ENCODE results near the gene DVL1. TPM values are rescaled to one million over a fixed set of nuclear protein-coding genes. Genes with fewer than 3 reads are reported as not detected.

The DVL1 gene
- total RNA-seq, 1 experiment from 2014 or later: 91.4 TPM

DNA sequence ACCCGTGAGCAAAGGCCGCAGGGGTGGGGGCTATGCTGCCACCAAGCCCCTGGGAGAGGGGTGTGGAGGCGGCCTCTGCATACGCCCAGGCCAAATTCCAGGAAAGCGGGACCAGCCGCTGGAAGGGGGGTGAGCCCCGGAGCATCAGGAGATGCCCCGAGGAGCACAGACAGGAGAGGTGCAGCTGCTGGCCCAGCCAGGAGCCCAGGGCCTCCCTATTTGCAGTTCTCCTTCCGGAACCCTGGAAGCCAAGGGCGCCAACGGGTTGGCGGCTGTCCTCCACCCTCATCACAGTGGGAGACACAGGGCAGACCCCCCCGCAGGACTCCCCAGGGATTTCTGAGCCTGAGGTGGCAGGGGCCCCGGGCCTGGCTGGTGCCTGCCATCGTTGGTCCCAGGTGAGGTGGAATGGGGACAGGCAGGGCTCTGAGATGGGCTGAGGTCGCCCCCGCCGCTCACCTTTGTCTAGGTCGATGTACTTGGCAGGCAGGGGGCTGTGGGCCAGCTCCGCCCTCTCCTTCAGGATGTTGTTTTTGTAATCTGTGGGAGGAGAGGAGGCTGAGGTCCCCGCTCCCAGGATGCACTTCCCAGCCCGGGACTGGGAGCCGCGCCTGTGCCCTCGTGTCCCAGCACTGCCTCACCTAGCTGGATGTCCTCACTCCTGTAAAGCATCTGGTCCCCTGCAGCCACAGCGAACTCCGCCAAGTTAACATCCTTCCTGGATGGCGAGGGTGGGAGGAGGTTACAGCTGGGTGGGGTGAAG lies 4.4 kb upstream of the DVL1 start (continued):
- TF ChIP-seq, protein P1, sequence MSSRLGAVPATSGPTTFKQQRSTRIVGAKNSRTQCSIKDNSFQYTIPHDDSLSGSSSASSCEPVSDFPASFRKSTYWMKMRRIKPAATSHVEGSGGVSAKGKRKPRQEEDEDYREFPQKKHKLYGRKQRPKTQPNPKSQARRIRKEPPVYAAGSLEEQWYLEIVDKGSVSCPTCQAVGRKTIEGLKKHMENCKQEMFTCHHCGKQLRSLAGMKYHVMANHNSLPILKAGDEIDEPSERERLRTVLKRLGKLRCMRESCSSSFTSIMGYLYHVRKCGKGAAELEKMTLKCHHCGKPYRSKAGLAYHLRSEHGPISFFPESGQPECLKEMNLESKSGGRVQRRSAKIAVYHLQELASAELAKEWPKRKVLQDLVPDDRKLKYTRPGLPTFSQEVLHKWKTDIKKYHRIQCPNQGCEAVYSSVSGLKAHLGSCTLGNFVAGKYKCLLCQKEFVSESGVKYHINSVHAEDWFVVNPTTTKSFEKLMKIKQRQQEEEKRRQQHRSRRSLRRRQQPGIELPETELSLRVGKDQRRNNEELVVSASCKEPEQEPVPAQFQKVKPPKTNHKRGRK (CRISPR knock-in tag; IDR thresholded peaks at IDR 0.05; ENCODE audit: borderline replicate concordance): no peak
- TF ChIP-seq KAT7 (CRISPR knock-in tag; IDR thresholded peaks at IDR 0.05; ENCODE audit: borderline replicate concordance) (no peak), TEAD4 (CRISPR knock-in tag; IDR thresholded peaks at IDR 0.05) (no peak), FOXJ3 (CRISPR knock-in tag; IDR thresholded peaks at IDR 0.05; ENCODE audit: borderline replicate concordance) (no peak), ZNF232 (CRISPR knock-in tag; IDR thresholded peaks at IDR 0.05) (no peak), GRHL2 (CRISPR knock-in tag; IDR thresholded peaks at IDR 0.05; ENCODE audit: insufficient replicate concordance, severe bottlenecking) (no peak), ZNF138 (CRISPR knock-in tag; conservative IDR thresholded peaks at IDR 0.05) (no peak), SMAD3 (CRISPR knock-in tag; IDR thresholded peaks at IDR 0.05; ENCODE audit: borderline replicate concordance) (no peak), NR1H2 (CRISPR knock-in tag; IDR thresholded peaks at IDR 0.05) (no peak), FOXP1 (CRISPR knock-in tag; IDR thresholded peaks at IDR 0.05; ENCODE audit: borderline replicate concordance) (0 out of 2 replicates have a peak, but pooled peaks have one; percentile 53), ZNF317 (CRISPR knock-in tag; IDR thresholded peaks at IDR 0.05; ENCODE audit: borderline replicate concordance, low read depth) (no peak), TEAD1 (CRISPR knock-in tag; IDR thresholded peaks at IDR 0.05) (peak; percentile 73; the same call in 1 of the 2 replicates), RELA (CRISPR knock-in tag; IDR thresholded peaks at IDR 0.05; ENCODE audit: borderline replicate concordance) (no peak), NR3C1 (CRISPR knock-in tag; conservative IDR thresholded peaks at IDR 0.05; ENCODE audit: low read depth) (no peak), ZNF423 (CRISPR knock-in tag; IDR thresholded peaks at IDR 0.05) (peak; percentile 67), ELF4 (CRISPR knock-in tag; IDR thresholded peaks at IDR 0.05; ENCODE audit: low read depth) (no peak), CBFB (CRISPR knock-in tag; IDR thresholded peaks at IDR 0.05; ENCODE audit: low read depth) (no peak), MXD4 (CRISPR knock-in tag; IDR thresholded peaks at IDR 0.05; ENCODE audit: borderline replicate concordance) (no peak)
- TF ChIP-seq, protein P2, sequence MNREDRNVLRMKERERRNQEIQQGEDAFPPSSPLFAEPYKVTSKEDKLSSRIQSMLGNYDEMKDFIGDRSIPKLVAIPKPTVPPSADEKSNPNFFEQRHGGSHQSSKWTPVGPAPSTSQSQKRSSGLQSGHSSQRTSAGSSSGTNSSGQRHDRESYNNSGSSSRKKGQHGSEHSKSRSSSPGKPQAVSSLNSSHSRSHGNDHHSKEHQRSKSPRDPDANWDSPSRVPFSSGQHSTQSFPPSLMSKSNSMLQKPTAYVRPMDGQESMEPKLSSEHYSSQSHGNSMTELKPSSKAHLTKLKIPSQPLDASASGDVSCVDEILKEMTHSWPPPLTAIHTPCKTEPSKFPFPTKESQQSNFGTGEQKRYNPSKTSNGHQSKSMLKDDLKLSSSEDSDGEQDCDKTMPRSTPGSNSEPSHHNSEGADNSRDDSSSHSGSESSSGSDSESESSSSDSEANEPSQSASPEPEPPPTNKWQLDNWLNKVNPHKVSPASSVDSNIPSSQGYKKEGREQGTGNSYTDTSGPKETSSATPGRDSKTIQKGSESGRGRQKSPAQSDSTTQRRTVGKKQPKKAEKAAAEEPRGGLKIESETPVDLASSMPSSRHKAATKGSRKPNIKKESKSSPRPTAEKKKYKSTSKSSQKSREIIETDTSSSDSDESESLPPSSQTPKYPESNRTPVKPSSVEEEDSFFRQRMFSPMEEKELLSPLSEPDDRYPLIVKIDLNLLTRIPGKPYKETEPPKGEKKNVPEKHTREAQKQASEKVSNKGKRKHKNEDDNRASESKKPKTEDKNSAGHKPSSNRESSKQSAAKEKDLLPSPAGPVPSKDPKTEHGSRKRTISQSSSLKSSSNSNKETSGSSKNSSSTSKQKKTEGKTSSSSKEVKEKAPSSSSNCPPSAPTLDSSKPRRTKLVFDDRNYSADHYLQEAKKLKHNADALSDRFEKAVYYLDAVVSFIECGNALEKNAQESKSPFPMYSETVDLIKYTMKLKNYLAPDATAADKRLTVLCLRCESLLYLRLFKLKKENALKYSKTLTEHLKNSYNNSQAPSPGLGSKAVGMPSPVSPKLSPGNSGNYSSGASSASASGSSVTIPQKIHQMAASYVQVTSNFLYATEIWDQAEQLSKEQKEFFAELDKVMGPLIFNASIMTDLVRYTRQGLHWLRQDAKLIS (CRISPR knock-in tag; IDR thresholded peaks at IDR 0.05; ENCODE audit: borderline replicate concordance): no peak
- TF ChIP-seq, protein P3, sequence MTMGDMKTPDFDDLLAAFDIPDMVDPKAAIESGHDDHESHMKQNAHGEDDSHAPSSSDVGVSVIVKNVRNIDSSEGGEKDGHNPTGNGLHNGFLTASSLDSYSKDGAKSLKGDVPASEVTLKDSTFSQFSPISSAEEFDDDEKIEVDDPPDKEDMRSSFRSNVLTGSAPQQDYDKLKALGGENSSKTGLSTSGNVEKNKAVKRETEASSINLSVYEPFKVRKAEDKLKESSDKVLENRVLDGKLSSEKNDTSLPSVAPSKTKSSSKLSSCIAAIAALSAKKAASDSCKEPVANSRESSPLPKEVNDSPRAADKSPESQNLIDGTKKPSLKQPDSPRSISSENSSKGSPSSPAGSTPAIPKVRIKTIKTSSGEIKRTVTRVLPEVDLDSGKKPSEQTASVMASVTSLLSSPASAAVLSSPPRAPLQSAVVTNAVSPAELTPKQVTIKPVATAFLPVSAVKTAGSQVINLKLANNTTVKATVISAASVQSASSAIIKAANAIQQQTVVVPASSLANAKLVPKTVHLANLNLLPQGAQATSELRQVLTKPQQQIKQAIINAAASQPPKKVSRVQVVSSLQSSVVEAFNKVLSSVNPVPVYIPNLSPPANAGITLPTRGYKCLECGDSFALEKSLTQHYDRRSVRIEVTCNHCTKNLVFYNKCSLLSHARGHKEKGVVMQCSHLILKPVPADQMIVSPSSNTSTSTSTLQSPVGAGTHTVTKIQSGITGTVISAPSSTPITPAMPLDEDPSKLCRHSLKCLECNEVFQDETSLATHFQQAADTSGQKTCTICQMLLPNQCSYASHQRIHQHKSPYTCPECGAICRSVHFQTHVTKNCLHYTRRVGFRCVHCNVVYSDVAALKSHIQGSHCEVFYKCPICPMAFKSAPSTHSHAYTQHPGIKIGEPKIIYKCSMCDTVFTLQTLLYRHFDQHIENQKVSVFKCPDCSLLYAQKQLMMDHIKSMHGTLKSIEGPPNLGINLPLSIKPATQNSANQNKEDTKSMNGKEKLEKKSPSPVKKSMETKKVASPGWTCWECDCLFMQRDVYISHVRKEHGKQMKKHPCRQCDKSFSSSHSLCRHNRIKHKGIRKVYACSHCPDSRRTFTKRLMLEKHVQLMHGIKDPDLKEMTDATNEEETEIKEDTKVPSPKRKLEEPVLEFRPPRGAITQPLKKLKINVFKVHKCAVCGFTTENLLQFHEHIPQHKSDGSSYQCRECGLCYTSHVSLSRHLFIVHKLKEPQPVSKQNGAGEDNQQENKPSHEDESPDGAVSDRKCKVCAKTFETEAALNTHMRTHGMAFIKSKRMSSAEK (CRISPR knock-in tag; IDR thresholded peaks at IDR 0.05; ENCODE audit: borderline replicate concordance): no peak
- TF ChIP-seq, protein P4, sequence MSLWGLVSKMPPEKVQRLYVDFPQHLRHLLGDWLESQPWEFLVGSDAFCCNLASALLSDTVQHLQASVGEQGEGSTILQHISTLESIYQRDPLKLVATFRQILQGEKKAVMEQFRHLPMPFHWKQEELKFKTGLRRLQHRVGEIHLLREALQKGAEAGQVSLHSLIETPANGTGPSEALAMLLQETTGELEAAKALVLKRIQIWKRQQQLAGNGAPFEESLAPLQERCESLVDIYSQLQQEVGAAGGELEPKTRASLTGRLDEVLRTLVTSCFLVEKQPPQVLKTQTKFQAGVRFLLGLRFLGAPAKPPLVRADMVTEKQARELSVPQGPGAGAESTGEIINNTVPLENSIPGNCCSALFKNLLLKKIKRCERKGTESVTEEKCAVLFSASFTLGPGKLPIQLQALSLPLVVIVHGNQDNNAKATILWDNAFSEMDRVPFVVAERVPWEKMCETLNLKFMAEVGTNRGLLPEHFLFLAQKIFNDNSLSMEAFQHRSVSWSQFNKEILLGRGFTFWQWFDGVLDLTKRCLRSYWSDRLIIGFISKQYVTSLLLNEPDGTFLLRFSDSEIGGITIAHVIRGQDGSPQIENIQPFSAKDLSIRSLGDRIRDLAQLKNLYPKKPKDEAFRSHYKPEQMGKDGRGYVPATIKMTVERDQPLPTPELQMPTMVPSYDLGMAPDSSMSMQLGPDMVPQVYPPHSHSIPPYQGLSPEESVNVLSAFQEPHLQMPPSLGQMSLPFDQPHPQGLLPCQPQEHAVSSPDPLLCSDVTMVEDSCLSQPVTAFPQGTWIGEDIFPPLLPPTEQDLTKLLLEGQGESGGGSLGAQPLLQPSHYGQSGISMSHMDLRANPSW (CRISPR knock-in tag; conservative IDR thresholded peaks at IDR 0.05; ENCODE audit: low read depth): no peak
- TF ChIP-seq, protein P5, sequence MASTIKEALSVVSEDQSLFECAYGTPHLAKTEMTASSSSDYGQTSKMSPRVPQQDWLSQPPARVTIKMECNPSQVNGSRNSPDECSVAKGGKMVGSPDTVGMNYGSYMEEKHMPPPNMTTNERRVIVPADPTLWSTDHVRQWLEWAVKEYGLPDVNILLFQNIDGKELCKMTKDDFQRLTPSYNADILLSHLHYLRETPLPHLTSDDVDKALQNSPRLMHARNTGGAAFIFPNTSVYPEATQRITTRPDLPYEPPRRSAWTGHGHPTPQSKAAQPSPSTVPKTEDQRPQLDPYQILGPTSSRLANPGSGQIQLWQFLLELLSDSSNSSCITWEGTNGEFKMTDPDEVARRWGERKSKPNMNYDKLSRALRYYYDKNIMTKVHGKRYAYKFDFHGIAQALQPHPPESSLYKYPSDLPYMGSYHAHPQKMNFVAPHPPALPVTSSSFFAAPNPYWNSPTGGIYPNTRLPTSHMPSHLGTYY (CRISPR knock-in tag; IDR thresholded peaks at IDR 0.05): no peak
- TF ChIP-seq, protein P6, sequence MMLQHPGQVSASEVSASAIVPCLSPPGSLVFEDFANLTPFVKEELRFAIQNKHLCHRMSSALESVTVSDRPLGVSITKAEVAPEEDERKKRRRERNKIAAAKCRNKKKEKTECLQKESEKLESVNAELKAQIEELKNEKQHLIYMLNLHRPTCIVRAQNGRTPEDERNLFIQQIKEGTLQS (CRISPR knock-in tag; conservative IDR thresholded peaks at IDR 0.05): no peak

Data from WTC11 (cell line).